Stimulated activated CD8-positive, alpha-beta memory T cell treated with anti-CD3 and anti-CD28 coated beads, Interleukin-12 subunit alpha, Interleukin-12 subunit beta, amount 100 ng/mL, for 1 hour (primary cell): Measurements from ENCODE around the gene ORAI1.
A peak's percentile ranks its signal among the peaks of the same experiment; 100 is the strongest.
"Not testable (repeated sequence)": the region's sequence is repeated elsewhere in the genome, so short reads cannot be mapped to it uniquely, and the experiment has no call there.

Source experiments
- DNase-seq: peaks from one replicate; pipeline ENCODE4 v3.0.0-alpha.2; 2020; ENCODE audit warnings: low read depth

Gene ORAI1

GRCh38 chr12:121603581-121603980 is 22.7 kb upstream of the ORAI1 start:
- no peak for DNase-seq

- DNase-seq: no peak
These were observed 18.0 kb upstream of the ORAI1 start for GRCh38 chr12:121608301-121608700.

GRCh38 chr12:121610239-121611149 is 15.8 kb upstream of the ORAI1 start:
- DNase-seq: no peak

- no peak for DNase-seq
These were observed 15.0 kb upstream of the ORAI1 start for GRCh38 chr12:121611306-121611705.

GRCh38 chr12:121613462-121613861 is 12.9 kb upstream of the ORAI1 start:
- no peak for DNase-seq

- DNase-seq: no peak
These were observed 11.4 kb upstream of the ORAI1 start for GRCh38 chr12:121614872-121615467.

- DNase-seq: no peak
These were observed 7.6 kb upstream of the ORAI1 start for GRCh38 chr12:121618659-121619233.

GRCh38 chr12:121620333-121620891 is 5.9 kb upstream of the ORAI1 start:
- no peak for DNase-seq

- DNase-seq: peak; percentile 88
These were observed 717 bp downstream of the ORAI1 start for GRCh38 chr12:121626853-121627640.

GRCh38 chr12:121628037-121628436 is 1.7 kb downstream of the ORAI1 start:
- DNase-seq: no peak

- no peak for DNase-seq
These were observed 2.2 kb downstream of the ORAI1 start for GRCh38 chr12:121628536-121628935.

GRCh38 chr12:121630791-121631355 is 4.5 kb downstream of the ORAI1 start:
- no peak for DNase-seq

GRCh38 chr12:121632069-121632970 is 6.0 kb downstream of the ORAI1 start:
- no peak for DNase-seq

GRCh38 chr12:121633833-121634196 is 7.5 kb downstream of the ORAI1 start:
- not testable (repeated sequence) for DNase-seq

GRCh38 chr12:121634836-121635235 is 8.5 kb downstream of the ORAI1 start:
- no peak for DNase-seq

- no peak for DNase-seq
These were observed 11.0 kb downstream of the ORAI1 start for GRCh38 chr12:121637231-121637914.

GRCh38 chr12:121638298-121639202 is 12.2 kb downstream of the ORAI1 start:
- no peak for DNase-seq

- DNase-seq: no peak
These were observed 15.0 kb downstream of the ORAI1 start for GRCh38 chr12:121641343-121641630.

- DNase-seq: no peak
These were observed 22.2 kb downstream of the ORAI1 start for GRCh38 chr12:121648458-121649028.
